Karpas-422 (cell line): ENCODE results near the gene CHM. TPM values are rescaled to one million over a fixed set of nuclear protein-coding genes. Genes with fewer than 3 reads are reported as not detected.

Experiments used
- DNase-seq: peaks from one replicate; pipeline ENCODE4 v3.0.0-alpha.2; 2015
- H2AFZ ChIP-seq: fragments of 200-600 bp; sonication (generic); 2 replicates; pipeline ENCODE4 v1.6.1; 2014; ENCODE audit warnings: antibody characterized with exemption, low read length, mixed read lengths
- H3K27ac ChIP-seq: fragments of 200-600 bp; sonication (generic); 2 replicates; pipeline ENCODE4 v1.5.1; 2014; ENCODE audit warnings: mild to moderate bottlenecking, low read length, moderate library complexity
- H3K27me3 ChIP-seq: fragments of 200-600 bp; sonication (generic); 2 replicates; pipeline ENCODE4 v1.6.1; 2014; ENCODE audit warnings: low read length, mixed read lengths
- H3K36me3 ChIP-seq: fragments of 200-600 bp; sonication (generic); 2 replicates; pipeline ENCODE4 v1.6.1; 2014; ENCODE audit warnings: low read length, mixed read lengths; ENCODE audit not compliant: insufficient read depth
- H3K4me1 ChIP-seq: fragments of 200-600 bp; sonication (generic); 2 replicates; pipeline ENCODE4 v1.6.1; 2014; ENCODE audit warnings: mild to moderate bottlenecking, low read length, mixed read lengths
- H3K4me2 ChIP-seq: fragments of 200-600 bp; sonication (generic); 2 replicates; pipeline ENCODE4 v1.6.1; 2014; ENCODE audit warnings: low read length, low read depth, mild to moderate bottlenecking; ENCODE audit not compliant: poor library complexity, severe bottlenecking
- H3K4me3 ChIP-seq: fragments of 200-600 bp; sonication (generic); 2 replicates; pipeline ENCODE4 v1.5.1; 2014; ENCODE audit warnings: mild to moderate bottlenecking, antibody characterized with exemption, low read length, mixed read lengths
- H3K79me2 ChIP-seq: fragments of 200-600 bp; sonication (generic); 2 replicates; pipeline ENCODE4 v1.6.1; 2014; ENCODE audit warnings: mild to moderate bottlenecking, low read length, mixed read lengths
- H3K9ac ChIP-seq: fragments of 200-600 bp; sonication (generic); 2 replicates; pipeline ENCODE4 v1.6.0; 2014; ENCODE audit warnings: low read length
- H3K9me2 ChIP-seq: fragments of 200-600 bp; sonication (generic), shearing (Covaris generic); replicated peaks from 2 replicates; pipeline ENCODE4 v1.6.0; 2014; ENCODE audit warnings: mild to moderate bottlenecking, low read length, moderate library complexity; ENCODE audit not compliant: insufficient read depth
- H3K9me3 ChIP-seq: fragments of 300-700, 200-600 bp; sonication (generic); 2 replicates; pipeline ENCODE4 v1.6.1; 2014; ENCODE audit warnings: low read length, mixed read lengths
- H4K20me1 ChIP-seq: fragments of 200-600 bp; sonication (generic); 2 replicates; pipeline ENCODE4 v1.6.1; 2014; ENCODE audit warnings: mild to moderate bottlenecking, antibody characterized with exemption, low read length, low read depth; ENCODE audit not compliant: insufficient read depth
- total RNA-seq: library from RNA; depleted of rRNA; stranded (reverse); fragments of >200 nt; shearing (Covaris generic); gene quantifications from 2 replicates; pipeline ENCODE4 v1.2.3, GENCODE V29; 2014; ENCODE audit warnings: low replicate concordance

The CHM gene
- total RNA-seq, 1 experiment from 2014 or later = 37.0 TPM

GRCh38 chrX:85882601-85883000, 164.8 kb downstream of the CHM start:
- H3K9ac ChIP-seq = no peak overlapping the region
- peaks cover 11% of the 10 kb centered on the region for H3K4me1 ChIP-seq
- H2AFZ ChIP-seq = no peak overlapping the region
- H3K27ac ChIP-seq = no peak overlapping the region
- no peaks in the 10 kb centered on the region for H4K20me1 ChIP-seq
- H3K4me2 ChIP-seq = no peak overlapping the region
- H3K4me3 ChIP-seq = no peak overlapping the region
- H3K9me3 ChIP-seq = no peaks in the 10 kb centered on the region
- H3K27me3 ChIP-seq = no peaks in the 10 kb centered on the region
- H3K36me3 ChIP-seq = no peaks in the 10 kb centered on the region
- H3K9me2 ChIP-seq = no peaks in the 10 kb centered on the region
- no peaks in the 10 kb centered on the region for H3K79me2 ChIP-seq
- DNase-seq = no peak

DNA sequence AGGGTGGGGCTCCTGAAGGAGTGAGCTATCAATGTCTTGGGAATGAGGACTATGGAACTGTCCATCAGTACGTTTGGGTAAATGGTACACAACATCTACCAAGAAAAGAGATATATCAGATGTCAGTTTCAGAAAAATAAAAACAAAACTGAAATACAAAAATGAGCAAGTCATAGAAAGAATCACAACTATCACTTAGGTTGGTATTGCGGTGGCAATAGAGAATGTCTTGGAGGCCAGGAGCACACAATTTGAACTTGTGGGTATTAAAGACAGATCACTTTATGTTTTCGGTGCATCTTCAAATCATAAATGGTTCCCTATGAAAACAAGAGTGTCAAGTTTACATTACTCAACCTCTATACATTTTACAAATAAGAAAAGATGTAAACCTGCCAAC, 176.8 kb downstream of the CHM start:
- Histone ChIP-seq H3K4me2 (no peak overlapping the region), H3K79me2 (no peaks in the 10 kb centered on the region), H4K20me1 (no peaks in the 10 kb centered on the region), H3K9me3 (no peaks in the 10 kb centered on the region), H3K4me1 (no peaks in the 10 kb centered on the region), H3K27ac (no peak overlapping the region), H3K9me2 (no peaks in the 10 kb centered on the region), H3K4me3 (no peak overlapping the region), H2AFZ (no peak overlapping the region), H3K27me3 (no peaks in the 10 kb centered on the region), H3K36me3 (peaks cover 35% of the 10 kb centered on the region), H3K9ac (no peak overlapping the region)
- no peak for DNase-seq

GRCh38 chrX:85865324-85865723, 182.0 kb downstream of the CHM start:
- Histone ChIP-seq H3K9ac (no peak overlapping the region), H3K9me2 (no peaks in the 10 kb centered on the region), H3K36me3 (peaks cover 31% of the 10 kb centered on the region), H3K79me2 (no peaks in the 10 kb centered on the region), H4K20me1 (no peaks in the 10 kb centered on the region), H3K27me3 (no peaks in the 10 kb centered on the region), H3K27ac (no peak overlapping the region), H2AFZ (no peak overlapping the region), H3K9me3 (no peaks in the 10 kb centered on the region), H3K4me2 (no peak overlapping the region), H3K4me1 (no peaks in the 10 kb centered on the region), H3K4me3 (no peak overlapping the region)
- DNase-seq = no peak

- Histone ChIP-seq H3K27me3 (no peaks in the 10 kb centered on the region), H2AFZ (no peak overlapping the region), H3K9ac (no peak overlapping the region), H3K9me3 (no peaks in the 10 kb centered on the region), H3K36me3 (peaks cover 9% of the 10 kb centered on the region; the same call in 1 of the 2 replicates), H3K4me3 (no peak overlapping the region), H3K4me1 (no peaks in the 10 kb centered on the region), H3K27ac (no peak overlapping the region), H4K20me1 (no peaks in the 10 kb centered on the region), H3K9me2 (no peaks in the 10 kb centered on the region), H3K4me2 (no peak overlapping the region), H3K79me2 (no peaks in the 10 kb centered on the region)
- no peak for DNase-seq
Observed at GRCh38 chrX:85859426-85859825, 187.9 kb downstream of the CHM start.

- H4K20me1 ChIP-seq = no peaks in the 10 kb centered on the region
- H3K9me2 ChIP-seq = no peaks in the 10 kb centered on the region
- H3K27me3 ChIP-seq = no peaks in the 10 kb centered on the region
- H3K4me1 ChIP-seq = no peaks in the 10 kb centered on the region
- H3K79me2 ChIP-seq = no peaks in the 10 kb centered on the region
- no peaks in the 10 kb centered on the region for H3K9me3 ChIP-seq
- no peak overlapping the region for H2AFZ ChIP-seq
- H3K27ac ChIP-seq = no peak overlapping the region
- peak; percentile 80 for DNase-seq
- H3K36me3 ChIP-seq = no peaks in the 10 kb centered on the region
- H3K9ac ChIP-seq = no peak overlapping the region
- no peak overlapping the region for H3K4me3 ChIP-seq
- H3K4me2 ChIP-seq = no peak overlapping the region
Observed at GRCh38 chrX:85851418-85851817, 195.9 kb downstream of the CHM start.

- no peak overlapping the region for H3K4me2 ChIP-seq
- DNase-seq = no peak
- H3K4me1 ChIP-seq = no peaks in the 10 kb centered on the region
- no peaks in the 10 kb centered on the region for H3K27me3 ChIP-seq
- no peaks in the 10 kb centered on the region for H3K36me3 ChIP-seq
- no peaks in the 10 kb centered on the region for H3K79me2 ChIP-seq
- H3K9me3 ChIP-seq = no peaks in the 10 kb centered on the region
- no peak overlapping the region for H3K9ac ChIP-seq
- no peaks in the 10 kb centered on the region for H4K20me1 ChIP-seq
- no peak overlapping the region for H2AFZ ChIP-seq
- no peak overlapping the region for H3K4me3 ChIP-seq
- no peaks in the 10 kb centered on the region for H3K9me2 ChIP-seq
- no peak overlapping the region for H3K27ac ChIP-seq
Observed at GRCh38 chrX:85836868-85837267, 210.5 kb downstream of the CHM start.

DNA sequence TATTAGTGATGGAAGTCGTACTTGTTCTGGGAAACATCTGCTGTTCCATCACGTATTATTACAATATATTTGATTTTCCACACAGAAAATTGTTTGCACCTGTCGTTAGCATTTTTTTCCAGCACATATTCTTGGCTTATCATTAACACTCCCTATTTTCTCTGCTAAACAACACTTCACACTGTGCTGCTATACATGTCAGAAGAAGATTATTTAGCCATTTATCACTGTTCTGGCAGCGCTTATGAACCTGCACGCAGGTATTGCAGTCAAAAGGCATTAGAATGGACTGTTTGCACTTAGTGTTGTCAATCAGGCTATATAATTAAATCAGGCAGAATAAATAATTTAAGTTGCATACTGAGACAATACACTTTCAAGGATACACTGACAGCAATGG, 218.6 kb downstream of the CHM start:
- no peaks in the 10 kb centered on the region for H4K20me1 ChIP-seq
- H3K27me3 ChIP-seq = no peaks in the 10 kb centered on the region
- no peak overlapping the region for H2AFZ ChIP-seq
- no peak overlapping the region for H3K27ac ChIP-seq
- no peak overlapping the region for H3K9ac ChIP-seq
- no peaks in the 10 kb centered on the region for H3K9me2 ChIP-seq
- H3K9me3 ChIP-seq = no peaks in the 10 kb centered on the region
- no peaks in the 10 kb centered on the region for H3K79me2 ChIP-seq
- no peaks in the 10 kb centered on the region for H3K36me3 ChIP-seq
- no peak for DNase-seq
- no peak overlapping the region for H3K4me2 ChIP-seq
- H3K4me3 ChIP-seq = no peak overlapping the region
- no peaks in the 10 kb centered on the region for H3K4me1 ChIP-seq

DNA sequence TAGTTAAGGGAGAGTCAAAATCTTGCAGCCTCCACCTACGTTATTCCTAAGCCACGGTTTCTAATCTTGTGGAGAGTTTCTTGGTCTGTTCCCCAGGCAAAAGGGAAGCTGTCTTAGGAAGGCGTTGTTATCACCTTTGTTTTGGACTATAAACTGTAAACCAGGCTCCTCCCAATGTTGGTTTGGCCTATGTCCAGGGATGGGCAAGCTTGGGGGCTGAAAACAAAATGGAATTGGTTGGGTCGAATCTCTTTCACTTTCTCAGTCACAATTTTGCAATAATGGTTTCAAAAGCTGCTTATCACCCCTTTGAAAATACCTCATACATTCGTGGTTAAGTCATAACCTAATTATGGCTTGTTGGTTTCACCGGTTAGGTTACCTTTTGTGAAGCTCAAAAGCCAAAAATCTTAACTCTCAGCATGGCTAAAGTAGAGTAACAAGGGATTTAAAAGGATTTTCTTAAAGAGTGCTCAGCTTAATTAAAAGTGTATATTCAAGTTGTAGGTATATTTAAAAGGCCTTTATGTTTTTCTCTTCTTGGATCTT, 232.1 kb downstream of the CHM start:
- Histone ChIP-seq H3K27me3 (no peaks in the 10 kb centered on the region), H3K79me2 (no peaks in the 10 kb centered on the region), H3K9me2 (no peaks in the 10 kb centered on the region), H3K4me3 (no peak overlapping the region), H3K4me2 (no peak overlapping the region), H3K9me3 (peaks cover 4% of the 10 kb centered on the region; the same call in 1 of the 2 replicates), H3K27ac (no peak overlapping the region), H2AFZ (no peak overlapping the region), H3K36me3 (no peaks in the 10 kb centered on the region), H3K9ac (no peak overlapping the region), H3K4me1 (no peaks in the 10 kb centered on the region), H4K20me1 (no peaks in the 10 kb centered on the region)
- DNase-seq = no peak
